CD4-positive, alpha-beta T cell (primary cell): ENCODE measurements around the gene ZBTB2. TPM values are rescaled to one million over a fixed set of nuclear protein-coding genes. Genes with fewer than 3 reads are reported as not detected.

Experiments used
- ATAC-seq: fragments of 200-7000 bp; cut with Tn5 transposase; one replicate; pipeline ENCODE4 v1.10.0; 2022; ENCODE audit warnings: mild to moderate bottlenecking; ENCODE audit not compliant: poor library complexity
- CTCF ChIA-PET: fragments of 350-600 bp; sonication (Branson Sonifier 250); formaldehyde crosslinking; loops from one replicate; lab custom pipeline; 2021; ENCODE audit warnings: antibody characterized with exemption, inconsistent platforms; lab: Charles Lee
- POLR2A ChIA-PET: fragments of 350-600 bp; sonication (Branson Sonifier 250); formaldehyde crosslinking; loops from one replicate; lab custom pipeline; 2021; ENCODE audit warnings: antibody characterized with exemption, inconsistent platforms; lab: Charles Lee
- DNase-seq, 14 experiments: peaks; one replicate each; pipeline ENCODE4 v3.0.0-alpha.2; 2013 to 2020; ENCODE audit warnings: mixed read lengths in 2 of 14
- H3K27ac ChIP-seq, 2 donors: one replicate each; pipeline versions ENCODE4 v1.5.1 to v1.7.0; 2013; ENCODE audit warnings: low read length in 2 of 2, low read depth in 1 of 2, mild to moderate bottlenecking in 1 of 2
- H3K27me3 ChIP-seq, 2 experiments: 1 replicate in 1 of 2; 2 replicates in 1 of 2; pipeline versions ENCODE4 v1.6.1 to v1.7.0; 2013; ENCODE audit warnings: low read length in 2 of 2, control low read depth in 1 of 2, mild to moderate bottlenecking in 1 of 2, moderate library complexity in 1 of 2; ENCODE audit not compliant: insufficient read depth in 2 of 2, control insufficient read depth in 1 of 2
- H3K36me3 ChIP-seq: one replicate; pipeline ENCODE4 v1.6.1; 2013; ENCODE audit warnings: low read length, control low read depth; ENCODE audit not compliant: insufficient read depth
- H3K4me1 ChIP-seq: one replicate; pipeline ENCODE4 v1.6.1; 2013; ENCODE audit warnings: low read length, control low read depth; ENCODE audit not compliant: insufficient read depth
- H3K4me3 ChIP-seq: one replicate; pipeline ENCODE4 v1.5.1; 2013; ENCODE audit warnings: mild to moderate bottlenecking, low read length, moderate library complexity
- H3K9me3 ChIP-seq, 2 experiments: 1 replicate in 1 of 2; 2 replicates in 1 of 2; pipeline versions ENCODE4 v1.6.1 to v1.7.0; 2013; ENCODE audit warnings: low read length in 2 of 2, mild to moderate bottlenecking in 2 of 2, control low read depth in 1 of 2, moderate library complexity in 1 of 2; ENCODE audit not compliant: control insufficient read depth in 1 of 2, insufficient read depth in 1 of 2
- H3K27ac Mint-ChIP-seq: one replicate; pipeline ENCODE4 v1.8.0; 2020; ENCODE audit warnings: mixed read lengths
- H3K27me3 Mint-ChIP-seq: one replicate; pipeline ENCODE4 v1.8.0; 2021; ENCODE audit warnings: mixed read lengths
- H3K36me3 Mint-ChIP-seq: one replicate; pipeline ENCODE4 v1.8.0; 2021; ENCODE audit warnings: low read depth, mixed read lengths
- H3K4me1 Mint-ChIP-seq: one replicate; pipeline ENCODE4 v1.8.0; 2021; ENCODE audit warnings: low read depth, mixed read lengths
- H3K4me3 Mint-ChIP-seq: one replicate; pipeline ENCODE4 v1.8.0; 2020; ENCODE audit warnings: mild to moderate bottlenecking, mixed read lengths
- H3K9me3 Mint-ChIP-seq: one replicate; pipeline ENCODE4 v1.8.0; 2020; ENCODE audit warnings: mixed read lengths
- intact Hi-C, 2 experiments: fragments of 100-400 bp; cut with DNase I in 1 of 2; cut with micrococcal nuclease in 1 of 2; formaldehyde crosslinking; loops; one replicate each; pipeline versions ENCODE4 v1.15.1 to v1.9.0; 2023 to 2025; cut with DNase I, micrococcal nuclease
- total RNA-seq, 174 experiments: library from RNA in 2 of 174; stranded (reverse) in 2 of 174; gene quantifications; one replicate each; pipeline ENCODE4 v1.2.3 and lab custom pipeline; 2021 to 2026
- TF ChIP-seq, protein P1 (sequence below): fragments of 200-600 bp; IDR thresholded peaks from one replicate; pipeline ENCODE4 v1.8.0; 2022; ENCODE audit warnings: antibody characterized with exemption, mild to moderate bottlenecking

The ZBTB2 gene
- total RNA-seq, 2 experiments from 2014 or later: 18.6 to 19.1 TPM

DNA sequence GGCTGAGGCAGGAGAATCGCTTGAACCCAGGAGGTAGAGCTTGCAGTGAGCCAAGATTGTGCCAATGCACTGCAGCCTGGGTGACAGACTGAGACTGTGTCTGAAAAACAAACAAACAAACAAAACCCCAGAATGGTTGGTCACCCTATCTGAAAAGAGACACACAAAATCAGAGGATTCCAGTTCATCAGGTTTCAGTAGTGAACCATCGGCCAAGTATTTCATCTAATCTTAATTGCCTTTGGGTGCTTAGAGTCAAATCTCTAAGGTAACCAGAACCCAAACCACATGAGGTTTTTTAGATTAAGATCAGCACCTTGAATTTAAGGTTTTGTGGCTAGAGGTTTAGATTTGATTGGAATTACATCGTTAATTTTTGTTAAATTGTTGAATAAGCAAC is 8.3 kb upstream of the ZBTB2 start:
- H3K27me3 ChIP-seq: no peaks in the 10 kb centered on the region
- ChIA-PET CTCF (no interaction called here), POLR2A (interaction anchor here (0.9 to 1.1 kb wide), 2 partner anchors 9 to 82 kb away, joined by 3 to 4 read pairs; no protein-coding TSS in a partner anchor)
- no peak overlapping the region for H3K4me3 ChIP-seq
- no peak for ATAC-seq
- peaks cover 78% of the 10 kb centered on the region for H3K4me1 Mint-ChIP-seq
- H3K9me3 Mint-ChIP-seq: no peaks in the 10 kb centered on the region
- no peaks in the 10 kb centered on the region for H3K9me3 ChIP-seq
- peak overlapping the region; percentile 36 for H3K27ac Mint-ChIP-seq
- intact Hi-C loops: loop anchor here (2.0 to 5.0 kb wide), 3 partner anchors 13 to 47 kb away; no protein-coding TSS in a partner anchor
- H3K36me3 ChIP-seq: peaks cover 13% of the 10 kb centered on the region
- H3K27me3 Mint-ChIP-seq: no peaks in the 10 kb centered on the region
- TF ChIP-seq, protein P1, sequence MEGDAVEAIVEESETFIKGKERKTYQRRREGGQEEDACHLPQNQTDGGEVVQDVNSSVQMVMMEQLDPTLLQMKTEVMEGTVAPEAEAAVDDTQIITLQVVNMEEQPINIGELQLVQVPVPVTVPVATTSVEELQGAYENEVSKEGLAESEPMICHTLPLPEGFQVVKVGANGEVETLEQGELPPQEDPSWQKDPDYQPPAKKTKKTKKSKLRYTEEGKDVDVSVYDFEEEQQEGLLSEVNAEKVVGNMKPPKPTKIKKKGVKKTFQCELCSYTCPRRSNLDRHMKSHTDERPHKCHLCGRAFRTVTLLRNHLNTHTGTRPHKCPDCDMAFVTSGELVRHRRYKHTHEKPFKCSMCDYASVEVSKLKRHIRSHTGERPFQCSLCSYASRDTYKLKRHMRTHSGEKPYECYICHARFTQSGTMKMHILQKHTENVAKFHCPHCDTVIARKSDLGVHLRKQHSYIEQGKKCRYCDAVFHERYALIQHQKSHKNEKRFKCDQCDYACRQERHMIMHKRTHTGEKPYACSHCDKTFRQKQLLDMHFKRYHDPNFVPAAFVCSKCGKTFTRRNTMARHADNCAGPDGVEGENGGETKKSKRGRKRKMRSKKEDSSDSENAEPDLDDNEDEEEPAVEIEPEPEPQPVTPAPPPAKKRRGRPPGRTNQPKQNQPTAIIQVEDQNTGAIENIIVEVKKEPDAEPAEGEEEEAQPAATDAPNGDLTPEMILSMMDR: no peak
- peaks cover 41% of the 10 kb centered on the region for H3K4me1 ChIP-seq
- no peak overlapping the region for H3K27ac ChIP-seq
- H3K36me3 Mint-ChIP-seq: peaks cover 62% of the 10 kb centered on the region
- no peak overlapping the region for H3K4me3 Mint-ChIP-seq
- DNase-seq: no peak

DNA sequence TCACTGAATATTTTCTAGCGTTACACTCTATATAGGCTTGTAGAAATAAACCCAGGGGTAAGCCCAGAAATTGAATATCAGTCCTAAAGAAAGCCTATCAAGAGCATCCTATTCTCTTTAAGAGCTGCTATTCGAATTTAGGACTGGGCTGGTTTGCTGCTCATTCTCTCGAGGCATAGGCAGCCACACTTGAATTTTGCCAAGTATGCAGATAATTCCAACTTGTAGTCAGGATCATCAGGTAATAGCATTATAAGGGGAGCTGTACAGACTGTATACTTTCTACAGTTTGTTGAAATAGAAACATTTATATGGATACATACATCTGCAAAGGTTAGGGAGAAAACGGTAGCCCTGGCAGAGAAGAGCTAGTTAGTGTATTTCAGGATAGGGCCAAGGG is 2.1 kb upstream of the ZBTB2 start:
- ATAC-seq (no peak), DNase-seq (no peak)
- H3K36me3 Mint-ChIP-seq: peaks cover 48% of the 10 kb centered on the region
- no peaks in the 10 kb centered on the region for H3K9me3 Mint-ChIP-seq
- peak overlapping the region; percentile 99 for H3K4me3 Mint-ChIP-seq
- ChIA-PET CTCF (interaction anchor here (0.5 to 5.2 kb wide), 3 partner anchors 13 to 815 kb away, joined by 3 to 33 read pairs (median 4); no protein-coding TSS in a partner anchor), POLR2A (interaction anchor here (2.0 to 3.4 kb wide), 3 partner anchors 12 to 58 kb away, joined by 7 to 15 read pairs (median 15); partner anchors contain the start of gene RMND1)
- peaks cover 4% of the 10 kb centered on the region for H3K27me3 Mint-ChIP-seq
- peaks cover 78% of the 10 kb centered on the region for H3K4me1 Mint-ChIP-seq
- peak overlapping the region; percentile 98 for H3K27ac Mint-ChIP-seq
- TF ChIP-seq, protein P1: no peak
- Histone ChIP-seq H3K4me1 (peaks cover 62% of the 10 kb centered on the region), H3K27ac (peak overlapping the region in 1 of 2 donors; percentile 30), H3K9me3 (no peaks in the 10 kb centered on the region), H3K27me3 (no peaks in the 10 kb centered on the region), H3K36me3 (peaks cover 8% of the 10 kb centered on the region), H3K4me3 (no peak overlapping the region)
- intact Hi-C loops: loop anchor here in 1 of 2 experiments (2.0 kb wide), 1 partner anchor 13 kb away; no protein-coding TSS in a partner anchor

DNA sequence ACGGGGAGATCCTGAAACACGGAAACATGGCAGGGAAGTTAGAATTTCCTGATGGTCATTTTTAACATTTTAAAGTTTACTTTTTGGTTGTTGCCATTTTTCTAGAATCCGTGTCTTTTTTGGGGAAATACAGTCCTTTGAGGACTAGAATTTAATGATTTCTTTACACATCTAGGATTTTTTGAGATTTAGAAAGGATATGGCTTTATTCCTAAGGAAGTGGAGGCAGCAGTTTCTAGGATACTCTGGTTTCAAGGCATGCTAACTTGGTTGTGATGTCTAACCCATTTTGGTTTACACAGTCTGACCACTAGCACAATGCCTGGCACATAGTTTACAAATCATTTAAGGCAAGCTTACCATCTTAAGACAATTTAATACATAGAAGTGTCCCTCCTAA is 1.1 kb upstream of the ZBTB2 start:
- ChIA-PET POLR2A (interaction anchor here (2.0 to 4.2 kb wide), 3 partner anchors 13 to 59 kb away, joined by 7 to 31 read pairs (median 15); partner anchors contain the start of gene RMND1), CTCF (interaction anchor here (0.9 to 5.2 kb wide), 3 partner anchors 14 to 58 kb away, joined by 3 to 33 read pairs (median 3); no protein-coding TSS in a partner anchor)
- H3K4me1 Mint-ChIP-seq: peaks cover 78% of the 10 kb centered on the region

More for the DNA sequence above, 1.1 kb upstream of the ZBTB2 start:
- ATAC-seq: no peak
- Histone ChIP-seq H3K4me3 (peak overlapping the region; percentile 66), H3K4me1 (peaks cover 65% of the 10 kb centered on the region), H3K27me3 (no peaks in the 10 kb centered on the region), H3K9me3 (no peaks in the 10 kb centered on the region), H3K27ac (peak overlapping the region; percentile 58 to 99), H3K36me3 (peaks cover 4% of the 10 kb centered on the region)
- TF ChIP-seq, protein P1: no peak
- Mint-ChIP-seq H3K27me3 (peaks cover 4% of the 10 kb centered on the region), H3K27ac (peak overlapping the region; percentile 98), H3K9me3 (no peaks in the 10 kb centered on the region), H3K4me3 (peak overlapping the region; percentile 99), H3K36me3 (peaks cover 39% of the 10 kb centered on the region)
- no peak for DNase-seq
- intact Hi-C loops: loop anchor here in 1 of 2 experiments (2.0 kb wide), 1 partner anchor 14 kb away; no protein-coding TSS in a partner anchor
